PC-3 (cell line): ENCODE data around the gene MLST8.

Source experiments
- CTCF ChIP-seq: fragments of 300-600 bp; sonication (generic); conservative IDR thresholded peaks from 2 replicates; pipeline ENCODE4 v1.5.1; 2017; ENCODE audit warnings: antibody characterized with exemption, low read depth, mild to moderate bottlenecking, low read length
- EZH2 ChIP-seq: fragments of 300-600 bp; sonication (generic); IDR thresholded peaks from one replicate; pipeline ENCODE4 v1.6.1; 2017; ENCODE audit warnings: antibody characterized with exemption, mild to moderate bottlenecking, low read length; ENCODE audit not compliant: unreplicated experiment

- TF ChIP-seq CTCF (no peak), EZH2 (no peak)
Measured at GRCh38 chr16:2230376-2230775, 25.1 kb downstream of the MLST8 start.
